ENCODE measurements around the gene SALL3. TPM values are rescaled to one million over a fixed set of nuclear protein-coding genes. Genes with fewer than 3 reads are reported as not detected.

SALL3 gene
- total RNA-seq, 4 donors from 2014 or later = not detected

- no peak for TF ChIP-seq CTCF (IDR thresholded peaks at IDR 0.05; ENCODE audit: low read depth)
These were observed 28.8 kb downstream of the SALL3 start for GRCh38 chr18:79008356-79008940.

- no peak for TF ChIP-seq CTCF (IDR thresholded peaks at IDR 0.05; ENCODE audit: low read depth)
These were observed 31.2 kb downstream of the SALL3 start for GRCh38 chr18:79010802-79011201.

- no peak for TF ChIP-seq CTCF (IDR thresholded peaks at IDR 0.05; ENCODE audit: low read depth)
These were observed 31.8 kb downstream of the SALL3 start for GRCh38 chr18:79011300-79011870.

- no peak for TF ChIP-seq CTCF (IDR thresholded peaks at IDR 0.05; ENCODE audit: low read depth)
These were observed 34.3 kb downstream of the SALL3 start for GRCh38 chr18:79013869-79014268.

GRCh38 chr18:79018911-79019310 is 39.3 kb downstream of the SALL3 start:
- no peak for TF ChIP-seq CTCF (IDR thresholded peaks at IDR 0.05; ENCODE audit: low read depth)

GRCh38 chr18:79019881-79020280 is 40.3 kb downstream of the SALL3 start:
- TF ChIP-seq CTCF (IDR thresholded peaks at IDR 0.05; ENCODE audit: low read depth) = no peak

GRCh38 chr18:79022603-79023002 is 43.0 kb downstream of the SALL3 start:
- no peak for TF ChIP-seq CTCF (IDR thresholded peaks at IDR 0.05; ENCODE audit: low read depth)
